Neural crest cell (in vitro differentiated cells): ENCODE results near the gene GNG14. TPM values are rescaled to one million over a fixed set of nuclear protein-coding genes. Genes with fewer than 3 reads are reported as not detected.

Experiments
- DNase-seq: peaks from one replicate; pipeline ENCODE4 v3.0.0; 2021; ENCODE audit warnings: low read depth, mixed read lengths, low spot score
- H3K27ac Mint-ChIP-seq: one replicate; pipeline ENCODE4 v1.8.0; 2021; ENCODE audit warnings: mild to moderate bottlenecking, mixed read lengths; ENCODE audit not compliant: unreplicated experiment
- H3K27me3 Mint-ChIP-seq: 2 replicates; pipeline ENCODE4 v1.8.0; 2021; ENCODE audit warnings: low read depth, mild to moderate bottlenecking, mixed read lengths
- H3K36me3 Mint-ChIP-seq: 2 replicates; pipeline ENCODE4 v1.8.0; 2021; ENCODE audit warnings: low read depth, mild to moderate bottlenecking, mixed read lengths
- H3K4me1 Mint-ChIP-seq: 2 replicates; pipeline ENCODE4 v1.8.0; 2021; ENCODE audit warnings: mixed read lengths
- H3K4me3 Mint-ChIP-seq: one replicate; pipeline ENCODE4 v1.8.0; 2021; ENCODE audit warnings: mild to moderate bottlenecking, mixed read lengths
- H3K9me3 Mint-ChIP-seq: 2 replicates; pipeline ENCODE4 v1.8.0; 2021; ENCODE audit warnings: mixed read lengths
- total RNA-seq: library from RNA; stranded (reverse); gene quantifications from 2 replicates; pipeline ENCODE4 v1.2.1, GENCODE V29; 2021
- TF ChIP-seq, protein P1 (sequence below): fragments of 200-600 bp; sonication (generic); conservative IDR thresholded peaks from 2 replicates; pipeline ENCODE4 v1.5.0; 2021; ENCODE audit warnings: antibody characterized with exemption, mild to moderate bottlenecking

The GNG14 gene
- total RNA-seq, 1 donor from 2014 or later = not detected

DNA sequence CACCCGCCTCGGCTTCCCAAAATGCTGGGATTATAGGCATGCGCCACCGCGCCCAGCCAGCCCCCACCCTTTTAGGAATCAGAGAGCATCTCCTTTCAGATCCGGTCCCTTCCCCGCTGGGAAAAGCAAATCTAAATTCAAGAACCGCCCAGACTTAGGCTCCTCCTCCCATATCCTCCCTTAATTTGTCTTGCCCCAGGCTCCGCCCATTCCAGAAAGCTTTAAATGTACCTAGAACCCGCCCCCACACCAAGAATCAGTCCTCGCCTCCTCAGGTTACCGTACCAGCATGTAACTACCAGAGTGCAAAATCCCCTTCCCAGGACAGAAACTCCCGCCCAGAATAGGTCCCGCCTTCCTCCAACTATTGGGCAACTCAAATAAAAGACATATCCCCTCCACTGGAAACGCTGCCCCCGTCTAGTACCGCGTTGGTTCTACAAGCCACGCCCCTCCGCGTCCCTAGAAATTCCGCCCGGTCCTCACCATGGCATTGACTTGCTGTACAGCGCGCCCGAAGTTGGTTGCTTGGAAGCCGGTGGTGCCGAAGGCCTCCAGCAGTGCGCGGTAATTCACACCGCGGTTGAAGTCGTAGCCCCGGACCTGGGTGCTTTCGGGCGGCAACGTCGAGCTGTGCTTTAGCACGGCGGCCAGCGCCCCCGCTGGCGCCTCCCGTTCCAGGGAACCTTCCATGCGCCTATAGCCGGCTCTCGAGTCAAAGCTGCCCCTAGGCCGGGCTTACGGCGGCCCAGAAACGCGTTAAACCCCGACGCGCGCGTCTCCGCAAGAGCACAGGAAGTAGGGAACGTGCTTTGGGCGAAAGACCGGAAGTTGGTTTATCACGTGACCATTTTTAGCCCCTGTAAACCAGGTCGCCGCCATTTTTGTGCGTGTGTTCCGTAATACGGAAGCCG is 6.5 kb upstream of the GNG14 start, which contains the start of gene DHPS:
Gene DHPS (minus strand): TSS at position 807 of the 914 bp plus-strand sequence. CDS start 114 bp downstream, at position 693.
- Mint-ChIP-seq H3K27me3 (peaks cover 6% of the 10 kb centered on the region), H3K27ac (peak within 1 kb of the TSS; percentile 97), H3K4me3 (peak within 1 kb of the TSS; percentile 96), H3K36me3 (peaks cover 12% of the 10 kb centered on the region), H3K9me3 (no peaks in the 10 kb centered on the region), H3K4me1 (peaks cover 14% of the 10 kb centered on the region)
- TF ChIP-seq, protein P1, sequence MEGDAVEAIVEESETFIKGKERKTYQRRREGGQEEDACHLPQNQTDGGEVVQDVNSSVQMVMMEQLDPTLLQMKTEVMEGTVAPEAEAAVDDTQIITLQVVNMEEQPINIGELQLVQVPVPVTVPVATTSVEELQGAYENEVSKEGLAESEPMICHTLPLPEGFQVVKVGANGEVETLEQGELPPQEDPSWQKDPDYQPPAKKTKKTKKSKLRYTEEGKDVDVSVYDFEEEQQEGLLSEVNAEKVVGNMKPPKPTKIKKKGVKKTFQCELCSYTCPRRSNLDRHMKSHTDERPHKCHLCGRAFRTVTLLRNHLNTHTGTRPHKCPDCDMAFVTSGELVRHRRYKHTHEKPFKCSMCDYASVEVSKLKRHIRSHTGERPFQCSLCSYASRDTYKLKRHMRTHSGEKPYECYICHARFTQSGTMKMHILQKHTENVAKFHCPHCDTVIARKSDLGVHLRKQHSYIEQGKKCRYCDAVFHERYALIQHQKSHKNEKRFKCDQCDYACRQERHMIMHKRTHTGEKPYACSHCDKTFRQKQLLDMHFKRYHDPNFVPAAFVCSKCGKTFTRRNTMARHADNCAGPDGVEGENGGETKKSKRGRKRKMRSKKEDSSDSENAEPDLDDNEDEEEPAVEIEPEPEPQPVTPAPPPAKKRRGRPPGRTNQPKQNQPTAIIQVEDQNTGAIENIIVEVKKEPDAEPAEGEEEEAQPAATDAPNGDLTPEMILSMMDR = peak; percentile 1
- DNase-seq = peak; percentile 77

DNA sequence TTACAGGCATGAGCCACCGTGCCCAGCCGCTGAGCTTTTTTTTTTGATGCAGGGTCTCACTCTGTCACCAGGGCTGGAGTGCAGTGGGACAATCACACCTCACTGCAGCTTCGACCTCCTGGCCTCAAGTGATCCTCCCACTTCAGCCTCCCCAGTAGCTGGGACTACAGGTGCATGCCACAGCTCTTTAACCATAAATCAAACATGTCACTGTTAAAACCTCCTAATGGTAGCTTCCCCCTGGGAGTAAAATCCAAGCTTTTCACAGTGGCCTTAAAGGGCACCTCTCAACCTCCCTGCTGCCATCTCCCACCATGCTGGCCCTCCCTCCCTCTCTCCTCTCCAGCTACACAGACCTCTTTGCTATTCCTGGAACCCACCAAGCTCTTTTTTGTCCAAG is 2.0 kb upstream of the GNG14 start:
- Mint-ChIP-seq H3K27ac (peak overlapping the region; percentile 31), H3K36me3 (peaks cover 5% of the 10 kb centered on the region)

DNA sequence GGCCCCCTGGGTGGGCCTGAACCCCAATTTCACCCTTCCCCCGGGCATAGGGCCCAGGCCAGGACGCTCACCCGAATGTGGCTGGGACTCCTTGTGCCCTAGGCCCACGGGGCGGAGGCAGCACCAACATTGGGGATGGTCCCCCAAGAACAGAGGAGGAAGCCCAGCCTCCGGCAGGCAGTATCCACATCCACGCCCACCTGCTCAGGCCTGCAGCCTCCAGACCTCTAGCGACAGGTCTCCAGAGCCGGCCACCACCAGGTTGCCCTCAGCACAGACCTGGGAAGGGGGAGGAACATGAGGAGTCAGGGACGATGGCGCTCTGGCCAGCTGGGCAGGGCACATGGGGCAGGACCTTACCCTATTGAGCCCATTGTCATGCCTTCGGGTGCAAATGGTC is 1.2 kb downstream of the GNG14 start:
- DNase-seq = no peak
- Mint-ChIP-seq H3K36me3 (no peaks in the 10 kb centered on the region), H3K27me3 (no peaks in the 10 kb centered on the region), H3K4me3 (no peak overlapping the region), H3K27ac (no peak overlapping the region), H3K4me1 (no peaks in the 10 kb centered on the region), H3K9me3 (no peaks in the 10 kb centered on the region)
- TF ChIP-seq, protein P1 = no peak

More for the DNA sequence above, 2.0 kb upstream of the GNG14 start:
- TF ChIP-seq, protein P1 = no peak
- Mint-ChIP-seq H3K4me1 (peaks cover 7% of the 10 kb centered on the region), H3K4me3 (peak overlapping the region; percentile 1), H3K27me3 (peaks cover 5% of the 10 kb centered on the region), H3K9me3 (no peaks in the 10 kb centered on the region)
- DNase-seq = no peak

DNA sequence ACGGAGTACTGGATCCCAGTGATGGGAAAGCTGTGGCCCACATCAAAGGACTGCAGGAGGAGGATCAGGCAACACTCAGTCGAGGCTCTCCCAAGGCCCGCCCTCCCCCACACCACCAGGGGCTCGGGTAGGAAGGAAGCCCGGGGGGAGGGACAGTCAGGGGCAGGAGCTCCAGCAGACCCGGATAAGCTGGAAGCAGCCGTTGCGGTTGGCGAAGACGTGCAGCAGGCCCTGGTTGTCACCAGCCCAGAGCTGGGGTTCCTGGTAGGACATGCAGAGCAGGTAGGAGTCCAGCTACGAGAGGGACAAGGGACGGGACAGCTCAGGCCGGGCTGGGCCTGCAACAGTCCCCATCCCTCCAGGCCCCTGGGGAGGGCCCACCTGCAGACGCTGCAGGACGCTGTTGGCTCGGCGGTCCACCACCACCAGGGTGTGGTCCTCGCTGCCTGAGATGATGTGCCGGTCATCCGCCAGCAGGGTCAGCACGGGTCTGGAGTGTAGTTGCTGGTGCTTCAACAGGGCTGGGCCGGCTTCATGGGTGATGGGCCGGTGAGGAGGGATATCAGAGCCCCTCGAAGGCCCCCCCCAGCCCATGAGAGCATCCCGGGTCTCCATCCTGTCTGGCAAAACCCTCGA is 1.9 kb downstream of the GNG14 start:
- H3K27me3 Mint-ChIP-seq = no peaks in the 10 kb centered on the region
- no peak overlapping the region for H3K27ac Mint-ChIP-seq
- DNase-seq = no peak
- no peak overlapping the region for H3K4me3 Mint-ChIP-seq
- H3K36me3 Mint-ChIP-seq = no peaks in the 10 kb centered on the region
- TF ChIP-seq, protein P1 = no peak
- H3K4me1 Mint-ChIP-seq = no peaks in the 10 kb centered on the region
- H3K9me3 Mint-ChIP-seq = no peaks in the 10 kb centered on the region

DNA sequence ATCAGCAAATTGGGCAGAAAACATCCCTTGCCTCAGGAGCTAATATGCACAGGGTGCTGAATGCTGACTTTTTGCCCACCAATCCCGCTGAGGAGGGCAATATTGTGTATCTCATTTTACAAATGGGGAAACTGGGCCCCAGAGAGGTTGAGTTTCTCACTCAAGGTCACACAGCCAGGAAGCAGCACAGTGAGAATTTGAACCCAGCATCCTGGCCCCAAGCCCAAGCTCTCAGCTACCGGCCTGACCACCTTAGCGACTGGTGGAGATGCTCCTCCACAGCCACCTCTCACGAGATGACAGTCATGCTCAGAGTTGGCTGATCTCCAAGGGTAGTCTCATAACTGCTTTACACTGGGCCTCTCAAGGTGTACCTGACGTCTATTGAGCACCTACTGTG is 5.2 kb downstream of the GNG14 start:
- H3K4me3 Mint-ChIP-seq = peak overlapping the region; percentile 12
- TF ChIP-seq, protein P1 = no peak
- H3K9me3 Mint-ChIP-seq = no peaks in the 10 kb centered on the region
- peaks cover 6% of the 10 kb centered on the region for H3K27me3 Mint-ChIP-seq
- H3K27ac Mint-ChIP-seq = no peak overlapping the region
- H3K4me1 Mint-ChIP-seq = peaks cover 8% of the 10 kb centered on the region
- DNase-seq = no peak
- H3K36me3 Mint-ChIP-seq = no peaks in the 10 kb centered on the region
